DOHH2 (cell line): ENCODE results near the gene ITLN2.
A peak's percentile ranks its signal among the peaks of the same experiment; 100 is the strongest.

ENCODE experiments used
- H3F3A ChIP-seq: fragments of 200-600 bp; sonication (generic), shearing (Covaris generic); 2 replicates; pipeline ENCODE4 v1.6.0; 2016; ENCODE audit warnings: antibody characterized with exemption, mild to moderate bottlenecking; ENCODE audit not compliant: control insufficient read depth, insufficient read depth
- H3K27ac ChIP-seq: fragments of 200-600 bp; sonication (generic); 2 replicates; pipeline ENCODE4 v1.5.1; 2014; ENCODE audit warnings: low read depth, mild to moderate bottlenecking, low read length, moderate library complexity
- H3K27me3 ChIP-seq: fragments of 200-600 bp; sonication (generic); 2 replicates; pipeline ENCODE4 v1.6.1; 2014; ENCODE audit warnings: mild to moderate bottlenecking, low read length, mixed read lengths; ENCODE audit not compliant: control insufficient read depth
- H3K36me3 ChIP-seq: fragments of 200-600 bp; sonication (generic); 2 replicates; pipeline ENCODE4 v1.6.1; 2014; ENCODE audit warnings: mild to moderate bottlenecking, low read length, moderate library complexity, mixed read lengths; ENCODE audit not compliant: control insufficient read depth
- H3K4me1 ChIP-seq: fragments of 200-600 bp; sonication (generic); 2 replicates; pipeline ENCODE4 v1.6.1; 2014; ENCODE audit warnings: mild to moderate bottlenecking, low read length, mixed read lengths; ENCODE audit not compliant: control insufficient read depth
- H3K4me2 ChIP-seq: fragments of 200-600 bp; sonication (generic); 2 replicates; pipeline ENCODE4 v1.6.0; 2014; ENCODE audit warnings: mild to moderate bottlenecking, low read length, moderate library complexity
- H3K4me3 ChIP-seq: fragments of 200-600 bp; sonication (generic); 2 replicates; pipeline ENCODE4 v1.5.1; 2014; ENCODE audit warnings: mild to moderate bottlenecking, low read length, mixed read lengths
- H3K79me2 ChIP-seq: fragments of 200-600 bp; sonication (generic); 2 replicates; pipeline ENCODE4 v1.6.1; 2014; ENCODE audit warnings: mild to moderate bottlenecking, low read length, mixed read lengths; ENCODE audit not compliant: control insufficient read depth
- H3K9me2 ChIP-seq: fragments of 200-600 bp; sonication (generic); replicated peaks from 2 replicates; pipeline ENCODE4 v1.6.1; 2014; ENCODE audit warnings: mild to moderate bottlenecking, low read length, mixed read lengths; ENCODE audit not compliant: control insufficient read depth
- H3K9me3 ChIP-seq: fragments of 200-600 bp; sonication (generic); 2 replicates; pipeline ENCODE4 v1.6.1; 2014; ENCODE audit warnings: antibody characterized with exemption, low read length, mixed read lengths; ENCODE audit not compliant: control insufficient read depth, insufficient read depth
- H4K20me1 ChIP-seq: fragments of 200-600 bp; sonication (generic); 2 replicates; pipeline ENCODE4 v1.6.0; 2014; ENCODE audit warnings: low read depth, mild to moderate bottlenecking, antibody characterized with exemption, low read length, moderate library complexity; ENCODE audit not compliant: control insufficient read depth, insufficient read depth
- CTCF ChIP-seq: fragments of 200-600 bp; sonication (generic); IDR thresholded peaks from one replicate; pipeline ENCODE4 v1.5.1; 2014; ENCODE audit warnings: antibody characterized with exemption, mild to moderate bottlenecking, low read depth, low read length; ENCODE audit not compliant: poor library complexity, severe bottlenecking
- EZH2phosphoT487 ChIP-seq: fragments of 200-600 bp; sonication (generic); IDR thresholded peaks from 2 replicates; pipeline ENCODE4 v1.6.1; 2017; ENCODE audit warnings: borderline replicate concordance, mild to moderate bottlenecking, antibody characterized with exemption, low read length, moderate library complexity, mixed read lengths

The ITLN2 gene

GRCh38 chr1:160952129-160952510 is 2.5 kb downstream of the ITLN2 start:
- no peaks in the 10 kb centered on the region for H3F3A ChIP-seq
- H3K4me1 ChIP-seq, result no peaks in the 10 kb centered on the region
- H3K4me2 ChIP-seq, result no peak overlapping the region
- no peak overlapping the region for H3K27ac ChIP-seq
- H3K9me3 ChIP-seq, result no peaks in the 10 kb centered on the region
- H3K9me2 ChIP-seq, result no peaks in the 10 kb centered on the region
- no peak overlapping the region for H3K4me3 ChIP-seq
- H3K36me3 ChIP-seq, result no peaks in the 10 kb centered on the region
- H3K79me2 ChIP-seq, result no peaks in the 10 kb centered on the region
- peaks cover 10% of the 10 kb centered on the region for H3K27me3 ChIP-seq
- H4K20me1 ChIP-seq, result no peaks in the 10 kb centered on the region
- TF ChIP-seq CTCF, result no peak
- no peak for TF ChIP-seq EZH2phosphoT487

DNA sequence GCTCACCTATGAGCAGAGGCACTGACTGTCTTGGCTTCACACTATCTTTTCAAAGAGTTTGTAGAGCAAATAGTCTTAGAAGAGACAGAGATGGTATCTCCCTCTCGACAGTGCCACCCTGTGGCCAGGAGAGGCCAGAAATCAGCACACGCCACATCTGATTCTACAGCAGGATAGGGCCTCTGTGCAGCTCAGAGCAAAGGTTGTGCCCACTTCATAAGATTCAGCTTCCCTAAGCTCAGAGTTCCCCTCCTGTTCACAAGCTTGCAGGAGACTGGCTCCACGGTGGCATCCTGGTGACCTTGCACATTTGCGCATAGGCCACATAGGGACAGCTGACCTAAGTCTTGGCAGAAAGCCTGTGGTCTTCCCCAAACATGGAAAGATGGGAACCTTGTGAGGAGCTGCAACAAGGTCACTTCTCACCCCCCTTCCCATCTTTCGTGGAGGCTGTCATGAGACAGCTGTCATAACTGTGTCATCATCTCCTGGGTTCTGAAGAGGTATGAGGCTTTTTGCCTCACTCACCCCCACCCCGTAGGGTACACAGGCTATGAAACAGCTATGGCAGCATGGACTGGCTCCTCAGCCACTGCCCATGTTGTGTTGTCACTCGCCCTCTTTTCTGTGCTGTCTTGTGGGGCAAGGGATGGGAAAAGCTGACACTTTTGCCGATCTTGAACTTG is 3.0 kb downstream of the ITLN2 start:
- H3K36me3 ChIP-seq, result no peaks in the 10 kb centered on the region
- H3K27ac ChIP-seq, result no peak overlapping the region
- H3K9me2 ChIP-seq, result no peaks in the 10 kb centered on the region
- H3K79me2 ChIP-seq, result no peaks in the 10 kb centered on the region
- no peak overlapping the region for H3K4me2 ChIP-seq
- no peak for TF ChIP-seq EZH2phosphoT487
- peak; percentile 93 for TF ChIP-seq CTCF
- H3K9me3 ChIP-seq, result no peaks in the 10 kb centered on the region
- no peaks in the 10 kb centered on the region for H3K4me1 ChIP-seq
- H3K4me3 ChIP-seq, result no peak overlapping the region
- H3F3A ChIP-seq, result no peaks in the 10 kb centered on the region
- peaks cover 10% of the 10 kb centered on the region for H3K27me3 ChIP-seq
- no peaks in the 10 kb centered on the region for H4K20me1 ChIP-seq

DNA sequence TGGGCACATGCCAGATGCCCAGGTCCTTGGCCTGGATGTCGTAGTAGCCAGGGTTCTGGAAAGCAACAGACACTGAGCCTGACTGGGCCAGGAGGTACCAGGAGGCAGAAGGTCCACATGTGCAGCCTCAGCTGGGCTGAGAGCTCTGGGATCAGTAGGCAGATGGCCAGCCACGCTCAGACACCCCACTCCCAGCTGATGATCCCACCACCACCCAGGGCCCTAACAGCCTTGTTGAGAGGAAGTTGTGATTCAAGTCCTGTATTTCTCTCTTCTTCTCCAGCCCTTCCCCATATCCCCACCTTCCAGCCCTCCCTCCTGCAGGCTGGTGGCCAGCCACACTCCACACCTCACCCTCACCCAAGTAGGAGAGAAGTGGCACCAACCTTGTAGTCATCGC is 4.0 kb downstream of the ITLN2 start:
- TF ChIP-seq CTCF (no peak), EZH2phosphoT487 (no peak)
- no peaks in the 10 kb centered on the region for H3K9me3 ChIP-seq
- no peaks in the 10 kb centered on the region for H3K4me1 ChIP-seq
- no peak overlapping the region for H3K27ac ChIP-seq
- H3K4me2 ChIP-seq, result no peak overlapping the region
- H3K9me2 ChIP-seq, result no peaks in the 10 kb centered on the region
- H3F3A ChIP-seq, result no peaks in the 10 kb centered on the region
- H3K36me3 ChIP-seq, result no peaks in the 10 kb centered on the region
- H3K27me3 ChIP-seq, result peaks cover 10% of the 10 kb centered on the region
- no peaks in the 10 kb centered on the region for H4K20me1 ChIP-seq
- H3K4me3 ChIP-seq, result no peak overlapping the region
- H3K79me2 ChIP-seq, result no peaks in the 10 kb centered on the region
